Breast epithelium (tissue), 4 donors: ENCODE results near the gene POLD4. TPM values are rescaled to one million over a fixed set of nuclear protein-coding genes. Genes with fewer than 3 reads are reported as not detected.

Experiments used
- DNase-seq, 2 donors: peaks; one replicate each; pipeline ENCODE4 v3.0.0-alpha.2; 2019; ENCODE audit warnings: low spot score in 2 of 2
- H3K27ac ChIP-seq, 2 donors: fragments of 200-600 bp; sonication (generic) in 1 of 2; one replicate each; pipeline ENCODE4 v1.5.1; 2016 to 2019; ENCODE audit warnings: mild to moderate bottlenecking in 1 of 2
- H3K27me3 ChIP-seq, 2 donors: fragments of 200-600 bp; sonication (generic) in 1 of 2; one replicate each; pipeline versions ENCODE4 v1.5.1 to v1.6.0; 2017 to 2019; ENCODE audit warnings: control low read depth in 1 of 2, mild to moderate bottlenecking in 1 of 2
- H3K36me3 ChIP-seq: fragments of 200-600 bp; one replicate; pipeline ENCODE4 v1.5.1; 2019
- H3K4me1 ChIP-seq, 2 donors: fragments of 200-600 bp; sonication (generic); one replicate each; pipeline ENCODE4 v1.5.1; 2016 to 2019; ENCODE audit warnings: control low read depth in 1 of 2
- H3K4me3 ChIP-seq, 3 donors: fragments of 200-600 bp; sonication (generic); 1 replicate in 2 of 3; 2 replicates in 1 of 3; pipeline ENCODE4 v1.5.1; 2016 to 2019; ENCODE audit warnings: mild to moderate bottlenecking in 3 of 3, moderate library complexity in 2 of 3
- H3K9me3 ChIP-seq, 2 donors: fragments of 200-600 bp; sonication (generic) in 1 of 2; one replicate each; pipeline ENCODE4 v1.5.1; 2016 to 2019; ENCODE audit warnings: control low read depth in 1 of 2
- CTCF ChIP-seq, 3 donors: fragments of 450-650 bp; IDR thresholded peaks; one replicate each; pipeline ENCODE4 v1.5.1; 2016 to 2017; ENCODE audit warnings: antibody characterized with exemption in 3 of 3, mild to moderate bottlenecking in 3 of 3, moderate library complexity in 3 of 3
- POLR2A ChIP-seq: fragments of 450-650 bp; IDR thresholded peaks from one replicate; pipeline ENCODE4 v1.6.1; 2016; ENCODE audit warnings: antibody characterized with exemption, mild to moderate bottlenecking, moderate library complexity
- POLR2AphosphoS5 ChIP-seq, 3 donors: sonication (generic); formaldehyde crosslinking; IDR thresholded peaks; one replicate each; pipeline ENCODE4 v1.6.1; 2017; ENCODE audit warnings: antibody characterized with exemption in 3 of 3
- intact Hi-C: fragments of 100-400 bp; cut with DNase I; formaldehyde crosslinking; loops from one replicate; pipeline ENCODE4 v1.15.1; 2023; ENCODE audit warnings: low total_unique reads
- total RNA-seq, 3 donors: library from RNA; depleted of rRNA; stranded (reverse); fragments of >200 nt; gene quantifications; one replicate each; pipeline ENCODE4 v1.1.0, GENCODE V29; 2016

POLD4 gene
- total RNA-seq, 3 donors from 2014 or later, result 48.7 to 91.5 (median 69.2) TPM

- DNase-seq, result no peak
- Histone ChIP-seq H3K27me3 (no peaks in the 10 kb centered on the region), H3K4me3 (no peak overlapping the region), H3K4me1 (no peaks in the 10 kb centered on the region), H3K36me3 (no peaks in the 10 kb centered on the region), H3K9me3 (no peaks in the 10 kb centered on the region), H3K27ac (no peak overlapping the region)
- intact Hi-C loops, result no loop called here
- TF ChIP-seq POLR2A (no peak), CTCF (IDR thresholded peaks at IDR 0.05) (no peak), POLR2AphosphoS5 (IDR thresholded peaks at IDR 0.05) (no peak)
Observed at GRCh38 chr11:67387069-67387468, 33.7 kb upstream of the POLD4 start.

GRCh38 chr11:67384851-67385366 is 31.6 kb upstream of the POLD4 start:
- DNase-seq, result no peak
- intact Hi-C loops, result no loop called here

GRCh38 chr11:67382276-67383136 is 29.2 kb upstream of the POLD4 start:
- Histone ChIP-seq H3K36me3 (no peaks in the 10 kb centered on the region), H3K9me3 (no peaks in the 10 kb centered on the region), H3K27me3 (no peaks in the 10 kb centered on the region), H3K4me3 (no peak overlapping the region), H3K27ac (no peak overlapping the region), H3K4me1 (no peaks in the 10 kb centered on the region)
- intact Hi-C loops, result no loop called here
- peak; percentile 92 to 99 (median 98) for TF ChIP-seq CTCF (IDR thresholded peaks at IDR 0.05)
- no peak for TF ChIP-seq POLR2A
- TF ChIP-seq POLR2AphosphoS5 (IDR thresholded peaks at IDR 0.05), result peak in 2 of 3 donors; percentile 41 to 44
- DNase-seq, result peak; percentile 74 to 80

More at GRCh38 chr11:67384851-67385366, 31.6 kb upstream of the POLD4 start:
- no peak overlapping the region for H3K4me3 ChIP-seq
- H3K9me3 ChIP-seq, result no peaks in the 10 kb centered on the region
- H3K4me1 ChIP-seq, result no peaks in the 10 kb centered on the region
- TF ChIP-seq POLR2A (no peak), CTCF (IDR thresholded peaks at IDR 0.05) (no peak)
- H3K27ac ChIP-seq, result peak overlapping the region in 1 of 2 donors; percentile 3
- no peaks in the 10 kb centered on the region for H3K27me3 ChIP-seq
- H3K36me3 ChIP-seq, result no peaks in the 10 kb centered on the region

- Histone ChIP-seq H3K36me3 (no peaks in the 10 kb centered on the region), H3K27me3 (no peaks in the 10 kb centered on the region), H3K4me3 (no peak overlapping the region), H3K4me1 (no peaks in the 10 kb centered on the region), H3K27ac (no peak overlapping the region), H3K9me3 (no peaks in the 10 kb centered on the region)
- no peak for DNase-seq
- intact Hi-C loops, result no loop called here
- no peak for TF ChIP-seq POLR2AphosphoS5 (IDR thresholded peaks at IDR 0.05)
- TF ChIP-seq POLR2A, result no peak
- TF ChIP-seq CTCF (IDR thresholded peaks at IDR 0.05), result no peak
Observed at GRCh38 chr11:67381244-67381972, 28.1 kb upstream of the POLD4 start.
